Lung (tissue), 12 donors: Measurements from ENCODE around the gene ING2. TPM values are rescaled to one million over a fixed set of nuclear protein-coding genes. Genes with fewer than 3 reads are reported as not detected.

Experiments
- ATAC-seq: fragments of 200-7000 bp; cut with Tn5 transposase; one replicate; pipeline ENCODE4 v1.9.1; 2020; ENCODE audit warnings: moderate number of reproducible peaks; ENCODE audit not compliant: insufficient read depth, low FRiP score
- DNase-seq, 3 donors: peaks; one replicate each; pipeline ENCODE4 v3.0.0-alpha.2; 2013 to 2017
- H3K27ac ChIP-seq, 2 donors: one replicate each; pipeline ENCODE4 v1.5.1; 2013; ENCODE audit warnings: mild to moderate bottlenecking in 2 of 2, moderate library complexity in 2 of 2, control low read depth in 1 of 2, inconsistent platforms in 1 of 2, low read depth in 1 of 2, low read length in 1 of 2
- H3K27me3 ChIP-seq, 3 donors: one replicate each; pipeline ENCODE4 v1.5.1; 2013; ENCODE audit warnings: low read length in 2 of 3; ENCODE audit not compliant: control insufficient read depth in 3 of 3, insufficient read depth in 3 of 3
- H3K36me3 ChIP-seq, 4 donors: one replicate each; pipeline ENCODE4 v1.5.1; 2013; ENCODE audit warnings: low read length in 4 of 4, mild to moderate bottlenecking in 1 of 4, moderate library complexity in 1 of 4; ENCODE audit not compliant: control insufficient read depth in 4 of 4, insufficient read depth in 4 of 4
- H3K4me1 ChIP-seq, 5 donors: one replicate each; pipeline ENCODE4 v1.5.1; 2013; ENCODE audit warnings: low read length in 5 of 5, mild to moderate bottlenecking in 2 of 5, moderate library complexity in 1 of 5; ENCODE audit not compliant: control insufficient read depth in 5 of 5, insufficient read depth in 5 of 5
- H3K4me3 ChIP-seq: one replicate; pipeline ENCODE4 v1.5.1; 2013; ENCODE audit warnings: mild to moderate bottlenecking, control low read depth, moderate library complexity
- H3K9ac ChIP-seq, 2 donors: one replicate each; pipeline ENCODE4 v1.5.1; 2013; ENCODE audit warnings: low read length in 2 of 2, control low read depth in 1 of 2; ENCODE audit not compliant: insufficient read depth in 1 of 2
- H3K9me3 ChIP-seq, 4 donors: one replicate each; pipeline ENCODE4 v1.5.1; 2013; ENCODE audit warnings: low read length in 3 of 4, mild to moderate bottlenecking in 1 of 4, moderate library complexity in 1 of 4; ENCODE audit not compliant: control insufficient read depth in 4 of 4, insufficient read depth in 3 of 4
- CTCF ChIP-seq: IDR thresholded peaks from 2 replicates; pipeline ENCODE4 v1.5.1; 2012; ENCODE audit warnings: mild to moderate bottlenecking; ENCODE audit errors: control extremely low read depth, extremely low read depth
- WGBS, 2 donors: extraction: QIAGEN DNeasy Blood & Tissue Kit; methylation state at CpG; one replicate each; pipeline ENCODE4 v1.1.7; 2013; 5-methylcytosine and 5-hydroxymethylcytosine counted together
- polyA plus RNA-seq, 2 donors: library from polyadenylated mRNA; stranded (reverse); fragments of 200-250 nt; gene quantifications; one replicate each; pipeline ENCODE4 v1.2.1, GENCODE V29; 2013
- total RNA-seq, 2 donors: library from RNA; depleted of rRNA in 1 of 2; stranded (reverse); fragments of >200 nt in 1 of 2; gene quantifications; one replicate each; pipeline ENCODE4 v1.2.1, GENCODE V29; 2014 to 2021
- donor health status: control.
- donor health status: control.
- donor health status: Bipolar disorder and iron deficiency.
- donor health status: healthy.
- donor health status: DM: yes; HTN: yes; CAD: no.

ING2 gene
- total and polyA plus RNA-seq, 4 donors, result 8.5 to 21.9 (median 9.8) TPM

DNA sequence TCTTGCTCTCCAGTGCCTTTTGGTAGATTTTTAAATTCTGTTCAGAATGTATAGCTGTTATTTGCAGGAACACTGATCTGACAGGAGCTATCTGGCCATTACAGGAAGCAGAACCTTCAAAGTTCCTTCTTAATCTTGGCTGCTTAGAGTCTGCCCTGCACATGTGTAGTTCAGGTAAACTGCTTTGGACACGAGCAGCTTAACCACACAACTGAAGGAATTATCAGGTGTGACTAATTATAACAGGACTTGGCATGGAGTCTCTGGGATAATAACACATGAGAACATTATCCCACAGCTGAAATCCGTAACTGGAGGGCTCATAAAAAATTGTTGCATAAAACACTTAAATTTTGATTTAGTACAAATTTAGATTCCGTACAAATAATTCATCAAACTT, 11.6 kb upstream of the ING2 start:
- no peak for TF ChIP-seq CTCF
- no peaks in the 10 kb centered on the region for H3K4me1 ChIP-seq
- peaks cover 0 to 6% (median under 1%) of the 10 kb centered on the region in 4 donors for H3K9me3 ChIP-seq
- no peaks in the 10 kb centered on the region for H3K27me3 ChIP-seq
- peaks cover 1 to 17% (median 6%) of the 10 kb centered on the region in 4 donors for H3K36me3 ChIP-seq
- H3K9ac ChIP-seq, result no peak overlapping the region
- no peak overlapping the region for H3K27ac ChIP-seq
- 87 to 91% methylated on average over 3 of the region's 3 CpGs for WGBS, 2 donors
- no peak for ATAC-seq
- no peak for DNase-seq
- no peak overlapping the region for H3K4me3 ChIP-seq

DNA sequence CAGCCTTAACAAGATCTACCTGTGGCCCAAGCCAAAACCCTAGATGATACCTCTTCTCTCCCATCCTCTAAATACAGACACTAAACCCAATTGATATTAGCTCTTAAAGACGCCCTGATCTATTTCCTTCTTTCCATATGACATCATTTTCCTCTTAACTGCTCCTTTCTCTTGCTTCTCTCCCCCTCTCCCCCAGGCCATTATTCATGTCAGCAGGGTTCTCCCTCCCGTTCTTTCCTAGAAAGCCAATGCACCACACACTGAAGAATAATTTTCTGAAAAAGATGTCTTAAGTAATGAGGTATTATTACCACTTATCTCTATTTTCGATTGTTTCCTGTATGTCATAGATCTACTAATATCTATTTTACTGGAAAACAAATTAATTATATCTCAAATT, 9.7 kb upstream of the ING2 start:
- Histone ChIP-seq H3K9ac (no peak overlapping the region), H3K27ac (no peak overlapping the region), H3K36me3 (peaks cover 1 to 17% (median 6%) of the 10 kb centered on the region in 4 donors), H3K4me3 (no peak overlapping the region), H3K9me3 (peaks cover 0 to 6% (median under 1%) of the 10 kb centered on the region in 4 donors), H3K27me3 (no peaks in the 10 kb centered on the region), H3K4me1 (no peaks in the 10 kb centered on the region)
- 91 to 93% methylated on average over 3 of the region's 3 CpGs for WGBS, 2 donors
- ATAC-seq, result no peak
- no peak for TF ChIP-seq CTCF
- DNase-seq, result no peak

DNA sequence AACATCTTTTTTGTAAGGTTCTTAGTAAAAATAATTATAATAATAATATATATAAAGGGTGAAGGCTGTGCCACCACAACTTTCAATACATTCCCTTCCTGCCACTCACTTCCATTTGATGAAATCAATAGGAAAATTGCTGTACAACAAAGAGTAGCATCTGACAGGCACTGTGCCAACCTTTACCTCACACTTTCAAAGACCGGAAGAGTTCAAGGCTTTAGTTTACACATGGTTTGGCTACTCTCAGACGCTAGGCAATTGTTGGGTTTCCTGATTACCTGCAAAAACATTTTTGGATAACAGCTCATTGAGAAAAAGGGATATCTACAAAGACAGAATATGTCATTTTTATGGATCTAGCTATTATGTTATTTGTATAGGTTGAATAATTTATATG, 5.5 kb upstream of the ING2 start:
- 21 to 45% methylated on average over 2 of the region's 2 CpGs for WGBS, 2 donors
- H3K9me3 ChIP-seq, result no peaks in the 10 kb centered on the region
- no peak overlapping the region for H3K9ac ChIP-seq
- H3K4me3 ChIP-seq, result no peak overlapping the region
- no peak overlapping the region for H3K27ac ChIP-seq
- no peak for TF ChIP-seq CTCF
- ATAC-seq (no peak), DNase-seq (peak; percentile 33 to 68 (median 37))
- peaks cover 0 to 4% (median under 1%) of the 10 kb centered on the region in 4 donors for H3K36me3 ChIP-seq
- no peaks in the 10 kb centered on the region for H3K27me3 ChIP-seq
- peaks cover 0 to 16% (median 2%) of the 10 kb centered on the region in 5 donors for H3K4me1 ChIP-seq

DNA sequence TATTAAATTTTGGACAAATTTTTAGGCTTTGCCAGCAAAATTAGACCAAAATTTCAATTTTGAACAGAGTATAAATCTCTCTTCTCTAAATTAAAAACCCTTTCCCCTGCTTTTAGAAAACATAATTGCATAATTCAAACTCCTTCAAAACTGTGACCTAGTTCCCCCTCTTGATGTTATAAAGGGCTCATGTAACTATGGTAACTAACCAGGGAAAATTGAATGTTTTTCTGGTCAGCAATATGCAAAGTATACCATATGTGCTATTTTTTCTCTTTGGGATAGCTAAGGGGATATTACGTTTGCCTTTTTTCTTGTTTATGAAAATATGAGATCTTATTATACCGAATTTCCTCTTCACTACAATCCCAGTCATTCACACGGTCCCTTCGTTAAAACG, 5.1 kb upstream of the ING2 start:
- H3K27me3 ChIP-seq, result no peaks in the 10 kb centered on the region
- WGBS, 2 donors, result 76 to 80% methylated on average over 5 of the region's 5 CpGs
- H3K9ac ChIP-seq, result no peak overlapping the region
- H3K4me1 ChIP-seq, result peaks cover 0 to 16% (median 2%) of the 10 kb centered on the region in 5 donors
- H3K9me3 ChIP-seq, result no peaks in the 10 kb centered on the region
- ATAC-seq, result no peak
- peak in 2 of 3 donors; percentile 37 to 45 for DNase-seq
- TF ChIP-seq CTCF, result no peak
- H3K27ac ChIP-seq, result no peak overlapping the region
- no peak overlapping the region for H3K4me3 ChIP-seq
- H3K36me3 ChIP-seq, result peaks cover 0 to 4% (median 0%) of the 10 kb centered on the region in 4 donors
